ENCODE results near the gene CHL1.
"Not testable (repeated sequence)": the region's sequence is repeated elsewhere in the genome, so short reads cannot be mapped to it uniquely, and the experiment has no call there.

Gene CHL1

DNA sequence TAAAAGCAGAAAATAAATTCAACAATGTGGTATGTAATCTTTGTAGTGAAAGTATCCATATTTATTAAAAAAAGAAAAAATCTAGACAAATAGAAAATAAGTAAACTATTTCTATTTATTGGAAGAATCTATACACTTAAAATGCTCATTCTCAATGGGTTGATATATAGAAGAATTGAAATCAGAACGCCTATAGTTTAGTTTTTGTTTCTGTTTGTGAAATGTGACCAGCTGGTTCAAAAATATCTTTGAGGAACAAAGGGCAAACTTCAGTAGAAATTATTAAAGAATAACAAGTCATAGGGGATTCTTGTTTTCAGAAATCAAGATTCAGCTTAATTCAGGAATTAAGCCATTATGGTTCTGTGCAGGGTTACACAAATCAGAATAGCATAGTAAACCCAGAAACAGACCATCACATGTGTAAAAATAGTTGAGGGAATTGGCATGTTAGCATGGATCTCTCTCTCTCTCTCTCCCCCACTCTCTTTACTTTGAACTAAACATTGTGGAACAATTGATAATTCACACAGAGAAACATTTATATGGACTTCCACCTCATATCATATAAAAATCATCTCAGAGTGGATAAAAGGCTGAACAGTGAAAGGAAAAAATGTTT lies 134.0 kb downstream of the CHL1 start:
- no peak for DNase-seq (ENCODE audit: low read depth in 1 of 2, low spot score in 1 of 2)

DNA sequence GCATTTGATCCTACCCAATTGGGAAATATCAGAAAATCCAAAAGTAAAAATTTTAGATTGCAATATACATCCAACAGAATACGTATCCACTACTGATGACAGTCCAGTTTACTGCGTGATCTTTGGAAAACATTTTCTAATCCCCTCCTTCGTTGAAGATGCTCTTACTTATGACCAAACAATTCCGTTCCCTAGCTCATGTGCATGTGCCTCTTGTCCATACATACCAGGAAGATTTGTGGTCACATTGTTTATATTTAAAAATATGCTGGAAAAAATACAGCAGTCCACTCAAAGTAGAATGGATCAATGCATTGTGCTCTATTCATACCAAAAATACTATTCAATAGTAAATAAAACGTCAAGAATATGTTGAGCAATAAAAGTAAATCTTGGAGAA lies 135.3 kb downstream of the CHL1 start:
- DNase-seq (ENCODE audit: low read depth in 1 of 2, low spot score in 1 of 2), result no peak

DNA sequence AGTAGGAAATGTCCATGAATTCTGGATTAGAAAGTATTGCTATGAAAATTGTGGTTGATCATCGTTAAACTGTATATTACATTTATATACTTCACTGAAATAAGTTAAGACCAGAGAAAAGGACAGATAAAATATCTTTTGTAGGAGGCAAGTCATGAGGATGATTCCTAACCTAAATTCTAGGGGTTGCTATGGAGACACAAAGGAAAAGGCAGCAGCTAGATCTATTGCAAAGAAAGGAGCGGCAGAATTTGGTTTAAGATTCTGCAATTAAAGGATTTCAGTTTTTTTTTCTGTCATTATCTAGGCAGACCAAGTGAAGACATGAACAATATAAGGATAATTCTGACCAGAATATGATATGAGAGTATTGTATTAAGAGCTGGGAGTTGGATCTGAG lies 136.1 kb downstream of the CHL1 start:
- DNase-seq (ENCODE audit: low read depth in 1 of 2, low spot score in 1 of 2), result no peak

DNA sequence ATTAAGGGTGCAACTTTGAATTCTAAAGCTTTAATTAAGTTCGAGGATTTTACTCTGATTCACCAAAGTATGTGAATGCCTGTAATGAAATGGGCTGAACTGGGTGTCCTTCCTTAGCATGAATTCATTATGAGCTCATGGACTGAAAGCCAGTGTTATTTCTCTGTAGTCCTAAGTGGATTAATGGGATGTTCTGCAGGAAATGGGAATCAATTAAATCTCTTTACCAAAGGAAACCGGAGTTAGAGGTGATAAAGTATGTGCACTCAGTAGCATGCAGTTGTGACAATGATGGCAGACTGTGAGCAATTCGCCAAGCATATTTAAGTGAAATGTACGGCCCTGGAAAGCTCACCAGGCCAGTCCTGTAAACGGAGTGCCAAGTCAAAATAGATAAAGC lies 138.7 kb downstream of the CHL1 start:
- no peak for DNase-seq (ENCODE audit: low read depth in 1 of 2, low spot score in 1 of 2)

DNA sequence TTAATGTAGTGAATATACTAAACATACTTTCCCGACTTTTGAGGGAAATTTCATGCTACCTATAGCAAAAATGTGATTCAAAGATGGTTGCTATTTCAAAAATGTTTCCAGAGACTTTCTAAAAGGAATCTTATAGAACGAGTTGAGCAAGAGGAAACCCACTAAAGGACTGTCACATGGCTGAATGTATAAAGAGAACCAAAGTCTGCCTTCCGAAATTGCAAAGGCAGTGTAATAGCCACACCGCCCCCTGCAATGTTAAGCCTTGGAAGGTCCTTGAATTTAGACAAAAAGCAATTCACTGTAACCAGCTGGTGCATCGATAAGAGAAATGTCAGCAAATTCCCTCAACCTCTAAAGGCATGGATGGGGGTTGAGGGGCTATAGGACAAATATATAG lies 142.8 kb downstream of the CHL1 start:
- DNase-seq (ENCODE audit: low read depth in 1 of 2, low spot score in 1 of 2), result no peak

DNA sequence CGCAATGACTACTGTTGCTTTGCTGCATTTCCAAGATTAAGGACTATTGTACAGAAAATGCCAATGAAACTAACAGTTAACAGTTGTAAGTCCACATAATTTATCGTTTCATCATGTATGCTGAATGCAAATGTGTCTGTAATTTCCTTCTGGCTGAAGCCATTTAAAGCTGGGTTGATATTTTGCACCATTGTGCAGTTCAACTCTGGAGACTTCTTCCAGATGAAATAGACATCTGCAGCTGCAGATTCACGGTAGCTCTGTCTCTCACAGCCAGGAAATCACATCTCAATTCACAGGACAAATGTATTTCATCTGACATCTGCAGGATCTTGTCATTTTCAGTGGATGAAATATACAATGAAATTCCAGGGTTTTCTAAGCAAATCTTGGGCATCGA lies 145.4 kb downstream of the CHL1 start:
- no peak for DNase-seq (ENCODE audit: low read depth in 1 of 2, low spot score in 1 of 2)

DNA sequence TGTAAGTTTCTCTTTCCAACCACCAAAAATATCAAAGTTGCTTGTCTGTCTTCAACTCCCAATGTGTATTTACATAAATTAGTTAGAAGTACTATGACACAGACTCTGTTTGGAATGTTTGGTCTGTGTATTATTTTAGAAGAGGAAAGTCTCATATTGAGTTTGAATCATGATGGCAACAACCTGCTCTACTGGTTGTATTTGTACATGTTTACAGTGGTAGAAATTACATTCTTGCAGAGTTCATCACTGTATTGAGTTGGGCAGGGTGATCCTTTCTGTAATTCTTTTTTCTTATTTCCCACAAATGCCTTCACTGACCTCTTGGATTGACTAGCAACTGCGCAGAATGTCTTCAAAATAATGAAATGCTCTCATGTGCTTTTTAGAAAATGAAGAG lies 149.6 kb downstream of the CHL1 start:
- DNase-seq (ENCODE audit: low read depth in 1 of 2, low spot score in 1 of 2), result no peak

DNA sequence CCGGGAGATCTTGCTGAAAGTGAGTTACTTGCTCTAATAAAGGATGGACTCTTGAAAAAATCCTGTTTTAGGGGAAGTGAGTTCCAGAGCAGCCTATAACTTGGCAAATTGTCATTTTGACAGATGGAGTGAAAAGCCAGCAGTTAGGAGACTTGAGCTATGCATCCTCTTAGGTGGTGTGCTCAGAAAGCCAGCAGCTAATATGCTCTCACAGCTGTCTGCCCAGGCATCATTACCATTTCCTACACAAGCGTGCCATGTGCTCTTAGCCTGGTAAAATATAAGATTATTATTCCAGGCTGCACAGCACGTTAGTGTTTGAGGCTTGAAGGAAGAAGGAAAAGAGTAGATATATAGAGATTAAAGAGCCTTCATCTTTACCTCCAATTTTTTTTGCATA lies 151.0 kb downstream of the CHL1 start:
- no peak for DNase-seq (ENCODE audit: low read depth in 1 of 2, low spot score in 1 of 2)

DNA sequence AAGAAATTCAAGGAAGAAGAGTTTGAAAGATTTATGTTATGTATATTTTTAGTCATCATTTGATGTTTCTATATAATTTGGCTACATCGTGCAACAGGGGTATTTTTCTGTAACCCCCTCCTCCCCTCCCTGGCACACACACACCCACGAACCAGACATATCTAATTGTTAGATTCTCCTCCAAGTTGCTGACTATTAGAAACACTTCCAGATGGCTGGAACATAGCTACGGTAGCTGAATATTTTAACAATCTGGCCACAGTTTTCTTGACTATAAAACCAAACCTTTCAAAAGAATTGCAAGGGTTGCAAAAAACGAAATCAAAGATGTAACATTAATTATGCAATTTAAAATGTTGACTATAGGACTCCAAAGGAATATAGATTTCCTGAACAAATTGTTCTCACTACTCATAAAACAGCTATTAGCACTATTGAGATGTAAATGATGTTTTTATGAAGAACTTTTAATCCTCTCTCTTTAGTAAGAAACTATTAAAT lies 154.4 kb downstream of the CHL1 start:
- no peak for DNase-seq (ENCODE audit: low read depth in 1 of 2, low spot score in 1 of 2)

DNA sequence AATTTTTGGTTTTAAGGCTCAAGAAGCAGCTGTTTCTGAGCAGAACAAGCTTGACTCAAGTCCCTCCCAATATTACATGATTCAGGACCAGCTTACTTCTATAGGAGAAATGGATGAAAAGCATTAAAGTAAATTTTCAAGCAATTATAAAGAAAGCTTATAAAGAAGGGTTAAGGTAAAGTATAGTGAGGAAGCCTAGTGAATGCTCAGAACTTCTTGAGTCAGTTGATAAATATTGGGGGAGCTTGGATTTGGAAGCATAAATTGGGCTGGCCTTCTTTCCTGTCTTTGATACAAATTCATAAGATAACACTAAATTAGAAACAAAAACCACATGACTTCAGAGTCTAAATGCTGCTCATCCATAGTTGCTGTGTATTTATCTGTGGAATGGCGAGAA lies 156.0 kb downstream of the CHL1 start:
- no peak for DNase-seq (ENCODE audit: low read depth in 1 of 2, low spot score in 1 of 2)

DNA sequence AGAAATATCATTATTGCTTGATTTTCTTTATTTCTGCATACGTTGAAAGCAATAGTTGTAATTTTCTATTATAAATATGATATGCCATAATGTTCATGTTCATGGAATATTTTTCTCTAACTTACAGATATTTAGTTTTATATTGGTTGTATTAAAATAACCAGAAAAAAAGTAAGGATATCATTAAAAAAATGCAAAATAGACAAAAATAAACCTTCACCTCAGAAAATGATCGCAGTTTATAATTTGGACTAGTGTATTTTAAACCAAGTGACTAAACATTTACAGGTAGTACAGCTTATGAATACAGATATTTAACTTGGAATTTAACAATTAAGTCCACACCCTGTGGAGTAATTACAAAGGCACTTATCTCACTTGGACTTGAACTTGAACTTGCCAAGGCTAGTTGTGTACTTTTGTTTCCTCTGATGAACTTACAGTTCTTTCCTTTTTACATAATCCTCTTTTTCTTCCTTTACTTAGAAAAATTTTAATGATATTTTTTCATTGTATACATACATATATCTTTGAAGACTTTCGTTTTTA lies 156.7 kb downstream of the CHL1 start:
- DNase-seq (ENCODE audit: low read depth in 1 of 2, low spot score in 1 of 2), result no peak

DNA sequence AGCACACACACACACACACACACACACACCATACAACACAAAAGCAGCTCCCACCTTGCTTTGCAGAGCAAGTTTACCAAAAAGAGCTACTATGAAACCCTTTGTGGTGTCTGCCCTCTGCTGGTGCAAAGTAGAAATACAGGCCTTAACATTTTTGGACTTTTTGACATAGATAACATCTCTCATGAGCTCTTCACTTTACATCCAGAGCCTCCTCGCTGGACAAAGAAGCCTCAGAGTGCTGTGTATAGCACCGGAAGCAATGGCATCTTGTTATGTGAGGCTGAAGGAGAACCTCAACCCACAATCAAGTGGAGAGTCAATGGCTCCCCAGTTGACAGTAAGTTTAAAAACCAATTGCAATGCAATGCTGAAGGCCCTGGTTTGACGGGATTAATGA lies 157.9 kb downstream of the CHL1 start:
- no peak for DNase-seq (ENCODE audit: low read depth in 1 of 2, low spot score in 1 of 2)

DNA sequence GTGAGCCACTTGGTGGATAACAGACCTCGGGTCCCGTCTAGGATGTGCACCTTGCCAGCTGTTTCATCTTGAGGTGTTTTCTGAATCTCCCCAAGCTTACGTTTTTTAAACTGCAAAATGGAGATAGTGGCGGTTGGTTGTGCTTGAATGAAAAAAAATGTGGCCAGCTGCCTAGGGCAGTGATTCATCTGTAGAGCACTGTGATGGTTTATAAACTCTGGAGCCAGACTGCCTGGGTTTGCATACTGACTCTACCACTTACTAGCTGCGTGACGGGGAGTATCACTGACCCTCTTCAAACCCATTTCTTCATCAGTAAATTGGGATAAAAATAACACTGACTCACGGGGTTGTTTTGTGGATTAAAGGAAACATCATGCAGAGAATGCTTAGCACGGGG lies 159.1 kb downstream of the CHL1 start:
- no peak for DNase-seq (ENCODE audit: low read depth in 1 of 2, low spot score in 1 of 2)

DNA sequence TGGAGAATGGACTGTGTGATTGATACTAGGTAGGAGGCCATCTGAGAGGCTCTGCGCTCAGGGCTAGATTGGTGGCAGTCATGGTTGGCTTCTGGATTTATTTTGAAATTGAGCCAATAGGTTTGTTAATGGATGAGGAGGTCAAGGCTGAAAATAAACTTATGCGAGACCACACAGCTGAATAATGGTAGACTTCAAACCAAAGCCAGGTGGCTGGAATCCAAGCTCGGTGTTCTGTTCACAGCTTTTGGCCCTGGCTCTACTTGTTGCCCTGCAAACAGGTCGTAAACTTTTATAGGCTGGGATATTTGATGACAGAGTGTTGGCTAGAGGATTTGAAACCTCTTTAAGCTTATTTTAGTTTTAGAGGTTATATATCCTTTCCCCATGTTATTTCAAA lies 160.4 kb downstream of the CHL1 start:
- DNase-seq (ENCODE audit: low read depth in 1 of 2, low spot score in 1 of 2), result no peak

DNA sequence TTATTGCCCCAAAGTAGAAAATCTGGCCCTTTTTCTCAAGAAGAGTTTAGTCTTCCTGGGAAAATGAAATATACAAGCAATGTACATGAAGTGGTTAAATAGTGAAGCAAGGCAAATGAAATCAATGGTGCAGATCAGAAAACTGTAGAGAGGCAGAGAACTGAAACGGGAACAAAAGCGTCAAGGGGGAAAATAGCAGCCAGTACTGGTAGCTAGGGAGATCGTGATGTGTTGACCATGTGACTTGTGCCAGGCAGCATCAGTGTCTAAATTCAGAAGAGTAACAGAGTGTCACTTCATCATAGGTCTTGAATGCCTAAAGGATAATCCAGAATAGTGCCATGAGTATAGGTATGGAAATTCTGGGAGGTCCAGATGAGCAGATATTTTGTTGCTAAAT lies 163.1 kb downstream of the CHL1 start:
- no peak for DNase-seq (ENCODE audit: low read depth in 1 of 2, low spot score in 1 of 2)

DNA sequence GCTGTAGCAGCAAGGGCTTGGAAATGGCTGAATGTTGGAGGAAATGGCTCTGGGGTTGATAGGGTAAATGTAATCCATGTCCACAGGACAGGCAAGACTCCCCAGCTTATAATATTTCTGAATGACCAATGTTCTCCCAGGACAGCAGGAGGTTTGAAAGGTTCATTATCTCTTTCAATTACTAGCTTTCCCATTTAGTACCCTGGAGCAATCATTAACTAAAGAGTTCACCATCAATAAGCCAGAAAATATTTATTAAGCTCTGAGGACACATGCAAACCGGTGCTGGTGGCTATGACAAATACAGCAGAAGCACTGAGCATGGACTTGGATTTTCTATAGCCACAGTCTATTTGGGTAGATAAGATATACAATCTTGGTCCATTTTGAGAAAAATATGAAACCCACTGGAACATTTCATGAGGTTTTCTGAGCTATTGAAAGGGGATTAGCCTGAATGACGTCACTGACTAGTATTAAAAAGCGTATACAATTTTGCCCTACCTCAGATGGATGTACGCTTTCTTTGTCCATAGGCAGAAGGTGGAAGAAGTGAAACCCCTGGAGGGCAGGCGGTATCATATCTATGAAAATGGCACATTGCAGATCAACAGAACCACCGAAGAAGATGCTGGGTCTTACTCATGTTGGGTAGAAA lies 166.2 kb downstream of the CHL1 start:
- no peak for DNase-seq (ENCODE audit: low read depth in 1 of 2, low spot score in 1 of 2)

DNA sequence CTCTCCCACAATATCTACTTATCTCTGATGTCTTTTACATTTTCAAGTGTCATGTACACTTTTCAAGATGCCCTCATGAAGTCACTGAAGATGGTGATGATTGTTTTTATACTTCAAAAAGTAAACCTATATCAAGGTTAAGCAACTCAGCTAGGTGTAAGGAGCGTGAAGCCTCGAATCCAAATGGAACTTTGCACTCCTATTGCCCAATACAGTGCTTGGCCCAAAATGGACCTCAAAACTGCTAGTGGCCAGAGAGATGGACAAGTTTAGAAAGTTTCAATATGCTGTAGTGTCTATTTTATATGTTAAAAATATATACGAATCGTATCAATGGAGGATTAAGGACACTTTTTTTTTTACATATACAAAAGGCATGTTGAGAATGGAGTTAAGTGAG lies 167.7 kb downstream of the CHL1 start:
- DNase-seq (ENCODE audit: low read depth in 1 of 2, low spot score in 1 of 2), result no peak

DNA sequence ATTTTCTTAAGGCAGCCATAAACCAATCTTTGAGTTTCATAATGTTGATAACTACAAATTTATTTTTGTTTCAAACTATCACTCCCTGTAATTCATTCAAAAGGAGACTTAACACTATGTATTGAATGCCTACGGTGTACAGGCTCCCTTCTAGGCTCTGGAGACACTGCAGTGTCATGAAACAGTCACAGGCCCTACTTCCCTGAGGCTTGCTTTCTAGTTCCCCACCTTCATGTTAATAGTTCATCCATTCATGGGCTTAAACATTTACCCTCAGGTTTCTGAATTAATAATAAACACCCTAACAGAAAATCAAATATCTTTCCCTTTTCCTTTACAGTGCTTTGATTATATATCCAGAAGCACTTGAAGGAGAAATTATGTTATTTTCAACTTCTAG lies 168.7 kb downstream of the CHL1 start:
- DNase-seq (ENCODE audit: low read depth in 1 of 2, low spot score in 1 of 2), result no peak

DNA sequence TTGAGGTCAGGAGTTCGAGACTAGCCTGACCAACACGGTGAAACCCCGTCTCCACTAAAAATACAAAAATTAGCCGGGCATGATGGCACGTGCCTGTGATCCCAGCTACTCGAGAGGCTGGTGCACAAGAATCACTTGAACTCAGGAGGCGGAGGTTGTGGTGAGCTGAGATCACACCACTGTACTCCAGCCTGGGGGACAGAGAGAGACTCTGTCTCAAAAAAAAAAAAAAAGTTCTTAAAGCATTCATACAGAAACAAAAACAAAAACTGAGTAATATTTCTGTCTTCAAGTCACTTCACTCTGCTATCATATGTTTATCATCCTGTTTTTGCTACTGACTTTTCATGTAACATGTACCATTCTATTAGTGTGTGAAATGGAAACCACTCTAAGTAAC lies 169.7 kb downstream of the CHL1 start:
- DNase-seq (ENCODE audit: low read depth in 1 of 2, low spot score in 1 of 2), result not testable (repeated sequence)

DNA sequence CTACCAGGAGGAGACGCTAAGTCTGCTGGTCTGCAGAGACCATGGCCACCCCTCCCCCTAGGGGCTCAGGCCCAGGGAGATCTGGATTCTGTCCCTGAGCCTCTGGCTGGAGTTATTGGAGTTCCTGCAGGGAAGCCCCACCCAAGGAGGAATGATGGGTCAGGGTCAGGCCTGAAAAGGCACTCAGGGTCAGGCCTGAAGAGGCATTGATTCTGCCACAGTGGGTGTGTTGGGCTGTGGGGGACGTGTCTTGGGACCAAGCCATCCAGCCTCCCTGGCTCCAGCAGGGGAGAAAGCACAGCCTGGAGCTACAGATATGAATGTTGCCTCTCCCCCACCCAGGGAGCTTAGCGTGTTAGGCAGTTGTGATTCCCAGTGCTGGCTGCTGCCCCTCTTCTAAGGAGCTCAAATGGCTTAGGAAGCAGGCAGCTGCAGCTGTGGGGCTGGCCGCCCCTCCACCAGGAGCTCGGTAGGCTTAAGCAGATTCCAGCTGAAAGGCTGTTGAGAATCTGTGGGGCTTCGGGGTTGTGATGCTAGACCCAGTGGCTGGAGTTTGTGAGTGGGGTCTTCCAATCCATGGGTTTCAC lies 176.7 kb downstream of the CHL1 start:
- no peak for DNase-seq (ENCODE audit: low read depth in 1 of 2, low spot score in 1 of 2)

DNA sequence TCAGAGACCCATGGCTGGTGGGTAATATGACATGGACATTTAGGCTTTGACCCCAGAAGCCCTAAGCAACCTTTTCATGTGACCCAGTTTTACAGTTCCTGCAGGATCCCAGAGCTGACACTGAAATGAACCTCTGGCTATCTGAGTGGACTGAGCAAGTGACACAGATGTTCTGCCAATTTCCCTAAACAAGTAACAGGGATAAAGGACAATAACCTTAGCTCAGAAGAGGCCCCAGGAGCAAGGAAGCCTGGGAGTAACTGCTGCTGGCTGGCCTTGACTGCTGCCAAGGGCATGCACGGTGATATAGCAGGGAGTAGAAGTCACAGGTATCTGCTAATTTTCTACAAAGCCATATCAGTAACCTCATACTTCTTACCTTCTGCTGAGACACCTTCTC lies 177.9 kb downstream of the CHL1 start:
- DNase-seq (ENCODE audit: low read depth in 1 of 2, low spot score in 1 of 2), result no peak

DNA sequence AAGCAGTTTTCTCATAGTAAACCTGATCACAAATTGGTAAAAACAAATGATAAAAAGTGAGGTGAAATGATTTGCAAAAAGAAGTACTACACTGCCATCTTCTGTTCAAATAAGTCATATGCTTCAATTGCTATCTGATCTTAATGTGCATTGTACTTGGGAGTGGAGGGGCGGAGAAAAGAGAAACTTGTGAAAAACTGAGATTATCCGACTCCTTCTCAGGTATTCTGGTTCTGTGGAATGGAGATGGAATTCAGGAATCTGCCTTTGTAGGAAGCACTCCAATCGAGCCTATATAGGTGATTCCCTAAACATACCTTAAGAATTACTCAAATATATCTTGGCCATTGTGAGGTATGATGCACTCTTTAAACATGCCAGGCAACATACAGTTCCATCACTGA lies 180.6 kb downstream of the CHL1 start:
- no peak for DNase-seq (ENCODE audit: low read depth in 1 of 2, low spot score in 1 of 2)

DNA sequence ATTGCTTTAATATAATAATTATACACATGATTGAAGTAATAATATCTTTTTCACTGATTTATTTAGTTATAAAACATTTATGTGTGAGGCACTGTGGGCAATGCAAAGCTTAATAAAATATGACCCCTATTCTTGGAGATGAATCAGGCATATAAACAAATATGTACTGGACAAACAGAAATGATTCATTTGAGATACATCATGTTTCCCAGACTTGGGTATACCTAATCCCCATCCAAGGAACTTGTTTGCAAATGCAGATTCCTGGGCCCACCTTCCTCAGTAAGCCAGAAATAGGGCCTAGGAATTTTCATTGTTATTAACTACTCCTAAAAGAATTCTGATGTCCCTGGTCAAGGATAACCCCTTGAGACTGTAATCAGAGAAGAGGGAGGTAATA lies 184.2 kb downstream of the CHL1 start:
- no peak for DNase-seq (ENCODE audit: low read depth in 1 of 2, low spot score in 1 of 2)

All from activated T-helper 1 cell treated with anti-CD3 and anti-CD28 coated beads, Interleukin-2, amount 50 U/mL, for 16 hours (primary cell).